Activated CD4-positive, alpha-beta memory T cell treated with anti-CD3 and anti-CD28 coated beads, Interleukin-2, amount 10 ng/mL, durations not matched to agents 7 days and 5 days (primary cell): ENCODE data around the gene KCNB1. TPM values are rescaled to one million over a fixed set of nuclear protein-coding genes. Genes with fewer than 3 reads are reported as not detected.

Experiments used
- CTCF ChIA-PET: fragments of 350-600 bp; sonication (Branson Sonifier 250); formaldehyde crosslinking; loops from one replicate; lab custom pipeline; 2021; ENCODE audit warnings: antibody characterized with exemption, inconsistent platforms; lab: Charles Lee
- POLR2A ChIA-PET: fragments of 350-600 bp; sonication (Branson Sonifier 250); formaldehyde crosslinking; loops from one replicate; lab custom pipeline; 2021; ENCODE audit warnings: antibody characterized with exemption; lab: Charles Lee
- DNase-seq: peaks from one replicate; pipeline ENCODE4 v3.0.0-alpha.2; 2020
- H3K27ac Mint-ChIP-seq: one replicate; pipeline ENCODE4 v1.8.0; 2021; ENCODE audit warnings: mild to moderate bottlenecking, mixed read lengths
- H3K27me3 Mint-ChIP-seq: one replicate; pipeline ENCODE4 v1.8.0; 2021; ENCODE audit warnings: mixed read lengths
- H3K36me3 Mint-ChIP-seq: one replicate; pipeline ENCODE4 v1.8.0; 2021; ENCODE audit warnings: low read depth, mixed read lengths
- H3K4me1 Mint-ChIP-seq: one replicate; pipeline ENCODE4 v1.8.0; 2021; ENCODE audit warnings: mixed read lengths
- H3K4me3 Mint-ChIP-seq: one replicate; pipeline ENCODE4 v1.8.0; 2021; ENCODE audit warnings: mild to moderate bottlenecking, mixed read lengths
- H3K9me3 Mint-ChIP-seq: one replicate; pipeline ENCODE4 v1.8.0; 2021; ENCODE audit warnings: mixed read lengths
- total RNA-seq, 2 experiments: library from RNA; stranded (reverse); gene quantifications; one replicate each; pipeline ENCODE4 v1.2.3, GENCODE V29; 2021

KCNB1 gene
- total RNA-seq, 2 experiments from 2014 or later, result 0.05 TPM; not detected in 1

- H3K36me3 Mint-ChIP-seq, result no peaks in the 10 kb centered on the region
- H3K27me3 Mint-ChIP-seq, result peaks cover 39% of the 10 kb centered on the region
- ChIA-PET POLR2A (no interaction called here), CTCF (no interaction called here)
- H3K4me1 Mint-ChIP-seq, result no peaks in the 10 kb centered on the region
- no peaks in the 10 kb centered on the region for H3K9me3 Mint-ChIP-seq
- no peak overlapping the region for H3K4me3 Mint-ChIP-seq
- no peak for DNase-seq
- no peak overlapping the region for H3K27ac Mint-ChIP-seq
These were observed 4.2 kb downstream of the KCNB1 start for GRCh38 chr20:49478266-49478665.

GRCh38 chr20:49477200-49477599 lies 5.3 kb downstream of the KCNB1 start:
- peaks cover 39% of the 10 kb centered on the region for H3K27me3 Mint-ChIP-seq

GRCh38 chr20:49476016-49476355 lies 6.5 kb downstream of the KCNB1 start:
- Mint-ChIP-seq H3K4me1 (no peaks in the 10 kb centered on the region), H3K27ac (no peak overlapping the region), H3K36me3 (no peaks in the 10 kb centered on the region), H3K4me3 (no peak overlapping the region), H3K27me3 (peaks cover 35% of the 10 kb centered on the region), H3K9me3 (no peaks in the 10 kb centered on the region)
- DNase-seq, result no peak
- CTCF ChIA-PET, result interaction anchor here (2.0 kb wide), 1 partner anchor 8 kb away, joined by 8 read pairs; no protein-coding TSS in a partner anchor
- POLR2A ChIA-PET, result no interaction called here

More at GRCh38 chr20:49477200-49477599, 5.3 kb downstream of the KCNB1 start:
- DNase-seq, result no peak
- H3K9me3 Mint-ChIP-seq, result no peaks in the 10 kb centered on the region
- H3K27ac Mint-ChIP-seq, result no peak overlapping the region
- ChIA-PET POLR2A (no interaction called here), CTCF (interaction anchor here (0.6 kb wide), 1 partner anchor 13 kb away, joined by 3 read pairs; no protein-coding TSS in a partner anchor)
- no peaks in the 10 kb centered on the region for H3K4me1 Mint-ChIP-seq
- no peak overlapping the region for H3K4me3 Mint-ChIP-seq
- H3K36me3 Mint-ChIP-seq, result no peaks in the 10 kb centered on the region

GRCh38 chr20:49475292-49476015 lies 7.0 kb downstream of the KCNB1 start:
- H3K27me3 Mint-ChIP-seq, result peaks cover 35% of the 10 kb centered on the region
- no peaks in the 10 kb centered on the region for H3K36me3 Mint-ChIP-seq
- no peaks in the 10 kb centered on the region for H3K4me1 Mint-ChIP-seq
- H3K9me3 Mint-ChIP-seq, result no peaks in the 10 kb centered on the region
- ChIA-PET CTCF (interaction anchor here (2.0 kb wide), 1 partner anchor 9 kb away, joined by 8 read pairs; no protein-coding TSS in a partner anchor), POLR2A (no interaction called here)
- no peak for DNase-seq
- H3K4me3 Mint-ChIP-seq, result no peak overlapping the region
- H3K27ac Mint-ChIP-seq, result no peak overlapping the region

GRCh38 chr20:49471397-49471796 lies 11.1 kb downstream of the KCNB1 start:
- Mint-ChIP-seq H3K27me3 (peaks cover 48% of the 10 kb centered on the region), H3K27ac (no peak overlapping the region), H3K4me1 (no peaks in the 10 kb centered on the region), H3K4me3 (no peak overlapping the region), H3K36me3 (no peaks in the 10 kb centered on the region), H3K9me3 (no peaks in the 10 kb centered on the region)
- ChIA-PET CTCF (interaction anchor here (1.3 kb wide), 2 partner anchors 13 kb away, joined by 5 to 6 read pairs; no protein-coding TSS in a partner anchor), POLR2A (no interaction called here)
- no peak for DNase-seq

GRCh38 chr20:49470922-49471321 lies 11.5 kb downstream of the KCNB1 start:
- Mint-ChIP-seq H3K9me3 (no peaks in the 10 kb centered on the region), H3K4me3 (no peak overlapping the region), H3K27me3 (peaks cover 48% of the 10 kb centered on the region), H3K36me3 (no peaks in the 10 kb centered on the region), H3K27ac (no peak overlapping the region), H3K4me1 (no peaks in the 10 kb centered on the region)
- CTCF ChIA-PET, result interaction anchor here (1.3 kb wide), 1 partner anchor 14 kb away, joined by 5 read pairs; no protein-coding TSS in a partner anchor
- no peak for DNase-seq
- POLR2A ChIA-PET, result no interaction called here

GRCh38 chr20:49469060-49469459 lies 13.4 kb downstream of the KCNB1 start:
- H3K4me1 Mint-ChIP-seq, result no peaks in the 10 kb centered on the region
- no peak overlapping the region for H3K27ac Mint-ChIP-seq
- H3K9me3 Mint-ChIP-seq, result no peaks in the 10 kb centered on the region
- no peaks in the 10 kb centered on the region for H3K36me3 Mint-ChIP-seq
- H3K27me3 Mint-ChIP-seq, result peaks cover 38% of the 10 kb centered on the region
- no peak for DNase-seq
- ChIA-PET POLR2A (no interaction called here), CTCF (no interaction called here)
- no peak overlapping the region for H3K4me3 Mint-ChIP-seq

GRCh38 chr20:49468412-49468811 lies 14.1 kb downstream of the KCNB1 start:
- Mint-ChIP-seq H3K9me3 (no peaks in the 10 kb centered on the region), H3K27me3 (peaks cover 37% of the 10 kb centered on the region), H3K27ac (no peak overlapping the region), H3K4me1 (no peaks in the 10 kb centered on the region), H3K36me3 (no peaks in the 10 kb centered on the region), H3K4me3 (no peak overlapping the region)
- POLR2A ChIA-PET, result no interaction called here
- CTCF ChIA-PET, result no interaction called here
- DNase-seq, result no peak

- Mint-ChIP-seq H3K4me1 (no peaks in the 10 kb centered on the region), H3K27me3 (peaks cover 42% of the 10 kb centered on the region), H3K27ac (no peak overlapping the region), H3K9me3 (no peaks in the 10 kb centered on the region), H3K4me3 (no peak overlapping the region), H3K36me3 (no peaks in the 10 kb centered on the region)
- CTCF ChIA-PET, result interaction anchor here (0.6 kb wide), 1 partner anchor 513 kb away, joined by 3 read pairs; no protein-coding TSS in a partner anchor
- DNase-seq, result no peak
- POLR2A ChIA-PET, result no interaction called here
These were observed 16.2 kb downstream of the KCNB1 start for GRCh38 chr20:49466114-49466912.

GRCh38 chr20:49464556-49464955 lies 17.9 kb downstream of the KCNB1 start:
- no peaks in the 10 kb centered on the region for H3K4me1 Mint-ChIP-seq
- no peaks in the 10 kb centered on the region for H3K9me3 Mint-ChIP-seq
- DNase-seq, result no peak
- no peak overlapping the region for H3K27ac Mint-ChIP-seq
- POLR2A ChIA-PET, result no interaction called here
- CTCF ChIA-PET, result no interaction called here
- peaks cover 32% of the 10 kb centered on the region for H3K27me3 Mint-ChIP-seq
- H3K36me3 Mint-ChIP-seq, result no peaks in the 10 kb centered on the region
- no peak overlapping the region for H3K4me3 Mint-ChIP-seq

- no peak overlapping the region for H3K27ac Mint-ChIP-seq
- peaks cover 35% of the 10 kb centered on the region for H3K27me3 Mint-ChIP-seq
- no peak overlapping the region for H3K4me3 Mint-ChIP-seq
- ChIA-PET POLR2A (interaction anchor here (0.7 kb wide), 1 partner anchor 18 kb away, joined by 3 read pairs; no protein-coding TSS in a partner anchor), CTCF (no interaction called here)
- H3K9me3 Mint-ChIP-seq, result no peaks in the 10 kb centered on the region
- no peak for DNase-seq
- H3K4me1 Mint-ChIP-seq, result no peaks in the 10 kb centered on the region
- no peaks in the 10 kb centered on the region for H3K36me3 Mint-ChIP-seq
These were observed 19.8 kb downstream of the KCNB1 start for GRCh38 chr20:49462626-49463025.

GRCh38 chr20:49461894-49462620 lies 20.4 kb downstream of the KCNB1 start:
- H3K36me3 Mint-ChIP-seq, result no peaks in the 10 kb centered on the region
- CTCF ChIA-PET, result no interaction called here
- H3K9me3 Mint-ChIP-seq, result no peaks in the 10 kb centered on the region
- no peak for DNase-seq
- peaks cover 35% of the 10 kb centered on the region for H3K27me3 Mint-ChIP-seq
- no peaks in the 10 kb centered on the region for H3K4me1 Mint-ChIP-seq
- H3K27ac Mint-ChIP-seq, result no peak overlapping the region
- POLR2A ChIA-PET, result interaction anchor here (0.7 kb wide), 1 partner anchor 17 kb away, joined by 3 read pairs; no protein-coding TSS in a partner anchor
- no peak overlapping the region for H3K4me3 Mint-ChIP-seq

GRCh38 chr20:49460916-49461315 lies 21.6 kb downstream of the KCNB1 start:
- Mint-ChIP-seq H3K9me3 (no peaks in the 10 kb centered on the region), H3K27me3 (peaks cover 35% of the 10 kb centered on the region), H3K4me3 (no peak overlapping the region), H3K4me1 (no peaks in the 10 kb centered on the region), H3K36me3 (no peaks in the 10 kb centered on the region), H3K27ac (no peak overlapping the region)
- ChIA-PET CTCF (no interaction called here), POLR2A (no interaction called here)
- no peak for DNase-seq
